ENCODE data around the gene CYTIP.

The CYTIP gene

DNA sequence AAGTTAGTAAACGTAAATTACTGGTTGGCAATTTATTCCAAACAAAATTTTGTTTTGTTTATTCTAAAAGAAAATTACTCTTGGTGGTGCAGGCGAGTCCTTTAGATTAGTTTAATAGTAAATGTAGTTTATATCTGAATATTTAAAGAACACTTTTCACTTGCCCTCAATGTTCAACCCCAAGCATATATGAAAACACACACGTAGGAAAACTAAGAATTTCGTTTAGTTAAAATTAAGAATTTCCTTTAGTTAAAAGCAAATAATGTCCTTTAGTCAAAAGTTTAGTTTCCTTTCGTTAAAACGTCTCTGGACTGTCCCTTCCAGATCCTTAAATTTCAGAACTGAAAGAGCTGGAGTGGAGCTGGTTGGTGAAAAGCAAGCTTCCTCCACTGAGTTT lies 19.1 kb upstream of the CYTIP start:
- no peak for DNase-seq (ENCODE audit: low spot score)

DNA sequence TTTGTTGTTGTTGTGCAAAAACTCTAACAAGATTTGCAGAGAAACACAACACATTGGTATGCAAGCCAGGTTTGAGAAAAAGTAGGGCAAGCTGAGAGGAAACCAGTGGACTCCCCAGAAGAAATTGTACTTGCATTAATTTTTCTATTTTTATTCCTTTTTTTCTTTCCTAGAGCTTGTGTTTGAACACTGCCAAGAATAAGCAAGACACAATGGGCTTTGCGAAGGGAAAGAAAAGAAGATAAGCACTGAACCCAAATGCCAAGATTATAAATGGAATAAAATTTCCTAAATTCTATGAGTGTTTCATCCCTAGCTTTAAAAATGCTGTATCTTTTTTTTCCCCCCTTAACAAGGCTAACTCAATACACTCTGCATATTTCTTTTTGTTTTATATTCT lies 17.0 kb upstream of the CYTIP start:
- DNase-seq (ENCODE audit: low spot score), result no peak

DNA sequence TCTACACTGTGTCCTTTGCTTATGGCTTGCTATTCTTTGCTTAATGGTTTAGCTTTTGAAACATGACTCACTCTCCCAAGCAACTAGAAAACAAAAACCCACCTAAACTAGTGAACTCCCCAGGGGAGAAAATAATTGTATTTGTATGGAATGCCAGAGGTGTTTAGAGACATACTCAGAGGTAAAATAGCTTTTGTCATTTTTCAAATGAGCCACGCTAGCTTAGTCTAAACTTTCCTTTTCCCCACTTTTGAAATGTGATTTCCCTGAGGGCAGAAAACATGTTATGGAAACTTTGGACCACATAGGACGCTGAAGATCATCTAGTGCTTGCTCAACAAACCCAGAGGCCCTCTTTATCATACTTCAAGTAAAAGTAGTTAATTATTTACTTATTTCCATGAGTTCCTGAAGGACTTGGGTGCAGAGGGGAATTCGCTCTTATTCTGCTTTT lies 16.5 kb upstream of the CYTIP start:
- no peak for DNase-seq (ENCODE audit: low spot score)

DNA sequence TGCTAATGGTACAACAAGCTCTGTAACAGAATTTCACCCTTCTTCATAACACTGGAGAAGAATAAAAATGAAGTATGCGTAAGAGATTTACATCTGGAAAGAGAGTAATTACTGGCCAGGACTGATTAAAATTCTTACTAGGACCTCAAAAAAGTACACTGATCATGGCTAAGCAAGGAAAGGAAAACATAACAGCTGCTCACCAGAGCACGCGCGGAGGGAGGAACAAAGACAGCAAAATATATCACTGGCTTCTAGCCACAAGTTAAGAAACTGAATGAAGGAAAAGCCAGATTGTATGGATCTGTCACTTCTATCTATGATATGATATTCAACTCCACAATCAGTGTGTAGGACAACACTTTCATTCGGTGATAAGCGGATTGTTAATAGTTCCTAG lies 15.6 kb upstream of the CYTIP start:
- no peak for DNase-seq (ENCODE audit: low spot score)

DNA sequence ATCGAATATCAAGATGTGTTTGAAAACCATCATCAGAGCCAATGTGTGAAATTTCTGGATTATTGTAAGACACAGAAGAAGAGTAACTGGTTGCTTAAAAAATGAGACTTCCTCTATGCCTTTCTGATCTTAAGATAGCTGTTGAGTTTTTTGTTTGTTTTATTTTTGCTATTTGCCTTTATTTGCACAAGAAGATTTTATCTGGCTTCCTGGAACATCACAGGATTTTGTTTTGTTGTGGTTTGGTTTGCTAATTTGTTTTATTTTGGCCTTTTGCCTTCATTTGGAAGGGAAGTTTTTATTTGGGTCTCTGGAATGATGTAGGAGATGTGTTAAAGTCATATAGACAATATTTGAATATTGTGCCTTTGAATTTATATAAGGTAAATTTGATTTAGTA lies 3.9 kb upstream of the CYTIP start:
- DNase-seq (ENCODE audit: low spot score), result no peak

DNA sequence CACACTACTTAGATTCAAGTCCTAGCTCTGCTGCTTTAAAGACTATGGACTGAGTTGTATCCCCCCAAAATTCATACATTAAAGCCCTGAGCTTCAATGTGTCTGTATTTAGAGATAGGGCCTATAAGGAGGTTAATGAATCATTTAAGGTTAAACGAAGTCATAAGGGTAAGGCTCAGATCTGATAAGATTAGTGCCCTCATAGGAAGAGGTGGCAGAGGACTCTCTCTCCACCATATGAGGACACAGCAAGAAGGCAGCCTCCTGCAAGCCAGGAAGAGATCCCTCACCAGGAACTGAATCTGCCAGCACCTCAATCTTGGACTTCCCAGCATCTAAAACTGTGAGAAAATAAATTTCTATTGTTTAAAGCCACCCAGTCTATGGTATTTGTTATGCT lies 3.1 kb upstream of the CYTIP start:
- DNase-seq (ENCODE audit: low spot score), result no peak

DNA sequence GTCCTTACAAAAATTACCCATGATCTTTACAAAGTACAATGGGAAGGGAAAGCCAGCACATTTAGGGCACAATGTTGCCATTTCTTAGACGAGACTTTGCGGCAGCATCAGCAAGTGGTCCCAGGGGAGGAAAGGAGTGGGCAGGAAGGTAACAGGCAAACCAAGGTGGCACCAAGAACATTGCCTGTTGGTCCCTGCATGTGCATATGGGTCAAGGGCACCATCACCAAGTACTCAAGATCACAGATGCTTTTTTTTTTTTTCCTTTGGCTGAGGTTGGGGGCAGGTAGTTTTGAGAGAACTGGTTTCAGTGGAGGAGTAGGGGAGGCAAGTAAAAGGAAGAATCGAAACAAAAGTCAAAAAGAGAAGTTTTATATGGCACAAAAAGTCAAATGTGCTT lies 752 bp upstream of the CYTIP start:
- no peak for DNase-seq (ENCODE audit: low spot score)

DNA sequence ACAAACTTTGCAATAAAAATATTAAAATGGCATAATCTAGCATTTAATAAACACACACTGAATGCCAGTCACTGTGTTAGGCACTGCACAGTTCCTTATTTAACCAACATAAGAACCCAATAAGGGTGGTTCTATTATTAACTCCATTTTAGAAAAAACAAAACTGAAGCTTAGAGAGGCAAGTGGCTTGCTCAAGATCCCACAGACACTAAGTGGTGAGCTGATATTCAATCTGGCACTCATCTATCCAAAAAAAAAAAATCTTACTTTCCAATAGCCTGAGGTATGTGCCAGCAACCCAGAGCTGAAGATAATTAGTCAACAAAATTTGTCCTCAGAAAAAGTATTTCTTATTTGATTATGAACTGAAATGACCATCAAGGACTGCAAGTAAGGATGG lies 799 bp downstream of the CYTIP start:
- no peak for DNase-seq (ENCODE audit: low spot score)

DNA sequence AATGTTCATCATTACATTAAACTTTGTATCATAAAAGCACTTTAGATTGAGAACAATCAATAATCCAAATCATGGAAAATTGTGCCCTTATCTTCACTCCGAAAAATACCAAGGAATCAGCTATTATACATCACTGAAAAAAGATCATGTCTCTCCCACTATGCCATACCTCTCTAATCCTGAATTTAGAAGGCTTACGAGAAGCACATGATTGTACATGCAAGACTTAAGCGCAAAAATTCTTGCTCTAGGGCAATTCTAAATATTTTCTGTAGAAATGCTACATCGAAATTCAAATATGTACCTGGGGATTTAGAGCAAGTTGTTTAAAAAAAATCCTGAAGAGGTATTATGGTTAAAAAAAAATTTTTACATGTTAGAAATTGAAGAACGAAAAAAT lies 1.3 kb downstream of the CYTIP start:
- DNase-seq (ENCODE audit: low spot score), result no peak

DNA sequence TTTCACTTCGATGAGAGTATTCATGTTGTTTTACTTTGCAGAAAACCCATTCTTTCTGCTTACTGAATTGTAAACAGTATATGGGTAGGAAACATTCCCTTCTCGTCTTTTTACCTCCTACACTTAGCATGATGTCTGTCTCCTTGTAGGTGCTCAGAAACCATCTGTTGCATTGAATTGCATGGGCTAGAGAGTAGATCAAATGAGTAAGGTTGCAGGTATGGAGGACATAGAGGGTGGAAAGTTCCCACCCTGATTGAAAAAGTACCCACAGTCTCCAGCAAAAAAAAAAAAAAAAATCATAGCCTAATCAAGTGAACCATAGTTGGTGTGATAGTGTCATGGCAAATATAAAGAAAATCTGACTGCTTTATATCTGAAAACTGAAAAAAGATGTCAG lies 1.7 kb downstream of the CYTIP start:
- no peak for DNase-seq (ENCODE audit: low spot score)

DNA sequence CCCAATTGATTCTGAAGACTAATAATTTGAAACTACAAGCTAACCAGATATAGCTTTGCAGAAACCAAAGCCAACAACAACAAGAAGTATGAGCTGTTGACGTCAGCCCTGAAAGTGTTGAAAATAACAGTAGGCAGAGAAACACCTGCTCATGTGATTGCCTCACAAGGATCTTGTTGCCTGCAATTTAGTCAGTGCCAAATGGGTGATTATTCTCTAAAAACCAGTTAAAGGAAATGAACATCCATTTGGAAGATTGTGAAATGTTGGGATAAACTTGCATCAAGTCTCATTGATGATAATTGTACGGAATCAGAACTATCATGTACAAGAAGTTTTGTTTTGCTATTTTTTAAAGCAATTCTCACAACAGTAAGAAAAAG lies 2.8 kb downstream of the CYTIP start:
- no peak for DNase-seq (ENCODE audit: low spot score)

DNA sequence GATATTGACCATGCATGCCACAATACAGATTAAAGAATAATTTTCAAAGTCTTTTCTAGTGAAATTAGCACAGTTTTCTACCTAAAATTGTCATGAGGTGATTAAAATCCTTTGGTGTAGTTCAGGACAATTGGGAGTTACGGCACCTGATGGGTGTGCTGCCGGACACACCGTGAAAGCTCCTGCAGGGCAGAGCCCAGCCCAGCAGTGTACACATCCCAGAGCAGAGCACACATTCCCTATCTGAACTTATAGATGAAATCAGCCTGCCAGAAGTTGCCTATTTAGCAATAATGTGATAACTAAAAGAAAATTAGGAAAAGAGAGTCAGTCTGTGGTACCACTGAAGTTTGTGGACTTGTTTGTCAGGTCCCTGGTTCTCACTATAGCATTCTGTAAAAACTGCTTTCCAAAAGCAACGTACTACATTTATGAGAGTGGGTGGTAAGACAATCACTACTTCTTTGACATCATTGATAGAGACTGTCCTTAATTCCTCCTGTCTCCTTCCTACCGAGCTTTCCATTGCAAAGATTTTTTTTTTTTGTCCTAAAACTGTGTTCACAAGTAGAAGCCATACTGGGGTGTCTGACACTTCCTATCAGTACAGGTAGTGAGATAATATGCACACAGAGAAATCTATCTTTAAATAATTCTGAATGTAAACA lies 3.4 kb downstream of the CYTIP start:
- DNase-seq (ENCODE audit: low spot score), result no peak

DNA sequence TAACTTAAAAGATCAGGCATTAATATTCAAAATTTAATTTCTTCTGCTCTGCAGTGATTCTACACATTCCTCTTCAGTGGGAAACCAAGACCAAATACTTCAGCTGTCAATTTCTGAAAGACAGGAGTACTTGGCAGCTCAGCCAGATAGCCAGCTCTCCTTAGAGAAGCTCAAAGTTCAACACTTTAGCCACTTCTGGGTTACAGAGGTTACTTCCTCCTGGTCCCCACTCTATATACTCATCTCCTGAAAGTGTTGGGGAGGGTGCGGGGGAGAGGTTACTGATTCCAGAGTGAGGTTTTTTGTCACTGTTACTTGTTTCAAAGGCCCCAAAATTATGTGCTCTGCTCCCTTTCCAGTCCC lies 4.1 kb downstream of the CYTIP start:
- no peak for DNase-seq (ENCODE audit: low spot score)

DNA sequence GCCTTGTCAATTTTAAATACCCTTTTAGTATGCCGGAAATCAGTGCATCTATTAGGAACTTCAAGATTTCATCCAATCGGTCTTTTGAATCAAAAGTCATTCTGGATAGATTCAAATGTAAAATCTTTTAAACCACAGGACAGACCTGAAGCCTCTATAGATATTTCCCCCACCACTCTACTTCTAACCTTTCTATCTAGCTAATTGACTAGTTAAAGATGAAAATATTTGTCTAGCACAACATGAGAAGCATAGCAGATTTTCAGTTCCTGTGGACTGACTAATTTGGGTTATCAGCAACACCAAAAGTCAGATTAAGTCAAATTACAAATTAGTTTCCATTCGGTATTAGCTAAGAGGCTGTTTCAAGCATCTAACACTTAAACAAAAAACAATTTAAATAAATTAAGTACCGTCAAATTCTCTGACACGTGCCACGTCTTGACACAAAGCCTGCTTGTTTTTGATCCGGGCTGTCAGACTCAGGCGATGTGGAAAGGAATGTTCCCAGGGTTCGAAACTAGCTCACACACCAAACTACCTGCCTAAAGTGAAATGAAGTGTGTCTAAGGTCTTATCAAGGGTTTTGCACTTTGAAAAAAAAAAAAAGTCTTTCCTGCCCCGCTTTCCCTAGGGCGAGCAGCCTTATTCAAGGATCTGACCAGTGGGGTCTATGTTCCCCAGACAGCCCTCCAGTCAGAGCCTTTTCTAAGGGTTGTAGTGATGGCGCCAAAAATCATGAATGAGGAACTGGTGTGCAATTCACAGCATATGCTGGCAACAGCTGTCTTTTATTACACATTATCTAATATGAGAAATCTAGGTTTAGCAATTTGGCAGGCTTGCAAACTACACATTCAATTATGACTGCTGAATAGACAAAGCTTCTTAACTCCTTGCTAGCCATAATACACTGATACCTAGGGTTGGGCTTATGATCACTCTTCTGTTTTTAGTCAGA lies 4.7 kb downstream of the CYTIP start:
- no peak for DNase-seq (ENCODE audit: low spot score)

DNA sequence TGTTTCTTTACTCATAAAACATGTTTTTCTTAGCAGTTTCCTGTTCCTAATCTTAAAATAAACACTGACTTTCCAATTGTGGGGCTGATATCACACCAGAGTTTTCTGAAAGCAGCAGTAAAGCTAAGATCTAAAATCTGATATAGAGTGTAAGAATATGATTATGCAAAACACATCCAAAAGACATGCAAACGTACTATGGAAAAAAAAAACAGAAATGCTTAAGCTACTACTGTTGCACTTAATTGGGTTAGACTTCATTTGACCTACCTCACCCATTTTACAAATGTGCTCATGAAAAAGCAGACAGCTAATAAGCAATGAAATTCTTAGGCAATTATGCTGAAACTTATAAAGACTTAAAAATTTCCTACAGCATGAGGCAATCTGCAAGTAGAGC lies 10.5 kb downstream of the CYTIP start:
- DNase-seq (ENCODE audit: low spot score), result no peak

DNA sequence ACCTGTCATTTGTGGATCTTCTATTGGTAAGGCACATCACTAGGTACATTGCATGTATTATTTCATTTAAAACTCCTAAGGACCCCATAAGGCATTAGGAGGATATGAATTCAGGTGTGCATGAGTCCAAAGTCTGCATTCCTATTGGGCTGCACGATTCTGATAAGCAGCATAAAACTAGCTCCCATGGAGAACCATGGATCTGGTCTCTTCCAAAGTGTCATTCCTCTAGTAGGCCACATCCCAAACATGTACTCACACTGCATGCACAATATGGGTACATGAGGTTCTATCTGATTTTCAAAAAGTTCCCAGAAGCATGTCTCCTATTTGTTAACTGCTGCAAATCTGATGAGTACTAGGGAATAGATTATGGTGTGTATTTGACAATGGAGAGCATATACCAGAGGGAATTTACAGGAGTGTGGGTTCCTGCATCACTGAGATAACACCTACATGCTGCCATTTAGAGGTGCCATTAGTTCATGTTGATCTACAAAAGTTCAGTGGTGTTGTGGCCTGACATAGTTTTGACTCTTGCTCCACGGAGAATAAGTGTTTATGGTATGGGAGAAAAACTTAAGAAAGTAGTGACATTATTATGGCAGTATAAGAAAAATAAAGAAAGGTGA lies 11.3 kb downstream of the CYTIP start:
- no peak for DNase-seq (ENCODE audit: low spot score)

DNA sequence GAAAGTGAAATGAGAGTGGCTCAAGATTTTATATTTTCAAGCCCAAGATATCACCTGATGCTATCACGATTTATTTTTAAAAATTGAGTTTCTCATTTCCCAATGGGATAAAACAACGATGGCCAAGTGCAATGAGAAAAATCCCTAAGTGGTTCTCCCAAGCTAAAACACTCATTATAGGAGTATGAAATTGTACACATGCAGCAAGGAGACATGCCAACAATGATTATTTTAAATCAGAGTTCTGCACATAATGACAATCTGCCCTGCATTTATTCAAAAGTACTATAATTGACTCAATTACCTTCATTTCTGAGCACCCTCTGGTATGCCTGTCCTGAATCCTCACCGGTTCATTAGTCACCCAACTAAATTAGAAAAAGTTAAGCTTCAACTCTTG lies 12.7 kb downstream of the CYTIP start:
- DNase-seq (ENCODE audit: low spot score), result no peak

DNA sequence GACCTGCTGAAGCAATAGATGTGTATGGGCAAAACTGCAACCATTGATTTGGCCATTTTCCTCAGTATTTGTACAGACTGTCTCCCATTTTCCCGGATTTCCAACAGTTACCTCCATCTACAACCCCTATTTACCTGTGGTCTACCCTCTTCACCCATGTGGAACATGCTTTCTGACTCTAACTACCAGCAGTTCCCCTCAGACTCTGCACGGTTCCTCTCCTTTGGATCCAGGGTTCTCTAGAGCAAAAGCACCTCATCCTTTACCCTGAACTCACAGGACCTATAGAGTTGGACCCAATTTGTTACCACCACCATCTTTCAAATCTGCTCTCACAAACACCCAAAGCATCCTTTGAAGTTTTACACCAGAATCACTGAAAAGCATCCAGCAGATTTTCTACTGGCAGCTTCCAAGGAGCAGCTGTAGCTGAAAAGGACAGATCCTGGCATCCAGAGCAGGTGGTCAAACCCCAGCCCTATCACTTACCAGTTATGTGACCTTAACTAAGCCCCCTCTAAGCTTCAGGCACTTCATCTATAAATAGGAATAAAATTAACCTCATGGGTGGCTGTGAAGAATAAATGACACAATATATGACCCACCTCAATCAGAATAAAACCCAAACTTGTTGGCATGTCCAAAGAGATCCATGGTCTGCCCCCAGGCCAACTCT lies 15.3 kb downstream of the CYTIP start:
- no peak for DNase-seq (ENCODE audit: low spot score)

DNA sequence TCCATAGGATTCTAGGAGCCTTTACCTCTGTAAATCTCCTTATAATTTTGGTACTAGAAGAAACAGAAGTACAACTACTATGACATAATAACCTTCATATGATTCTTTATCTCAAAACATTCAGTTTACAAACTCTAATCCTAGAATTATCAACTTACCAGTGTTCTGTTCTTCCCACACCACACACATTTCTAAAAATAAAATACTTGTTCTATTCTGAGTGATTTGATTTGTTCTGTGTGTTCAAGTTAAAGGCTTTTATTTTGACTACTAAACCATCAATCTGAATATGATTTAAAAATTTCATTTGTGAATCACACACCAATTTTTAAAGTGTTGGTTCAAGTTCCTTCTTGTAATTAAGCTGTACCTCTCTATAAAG lies 16.0 kb downstream of the CYTIP start:
- DNase-seq (ENCODE audit: low spot score), result no peak

DNA sequence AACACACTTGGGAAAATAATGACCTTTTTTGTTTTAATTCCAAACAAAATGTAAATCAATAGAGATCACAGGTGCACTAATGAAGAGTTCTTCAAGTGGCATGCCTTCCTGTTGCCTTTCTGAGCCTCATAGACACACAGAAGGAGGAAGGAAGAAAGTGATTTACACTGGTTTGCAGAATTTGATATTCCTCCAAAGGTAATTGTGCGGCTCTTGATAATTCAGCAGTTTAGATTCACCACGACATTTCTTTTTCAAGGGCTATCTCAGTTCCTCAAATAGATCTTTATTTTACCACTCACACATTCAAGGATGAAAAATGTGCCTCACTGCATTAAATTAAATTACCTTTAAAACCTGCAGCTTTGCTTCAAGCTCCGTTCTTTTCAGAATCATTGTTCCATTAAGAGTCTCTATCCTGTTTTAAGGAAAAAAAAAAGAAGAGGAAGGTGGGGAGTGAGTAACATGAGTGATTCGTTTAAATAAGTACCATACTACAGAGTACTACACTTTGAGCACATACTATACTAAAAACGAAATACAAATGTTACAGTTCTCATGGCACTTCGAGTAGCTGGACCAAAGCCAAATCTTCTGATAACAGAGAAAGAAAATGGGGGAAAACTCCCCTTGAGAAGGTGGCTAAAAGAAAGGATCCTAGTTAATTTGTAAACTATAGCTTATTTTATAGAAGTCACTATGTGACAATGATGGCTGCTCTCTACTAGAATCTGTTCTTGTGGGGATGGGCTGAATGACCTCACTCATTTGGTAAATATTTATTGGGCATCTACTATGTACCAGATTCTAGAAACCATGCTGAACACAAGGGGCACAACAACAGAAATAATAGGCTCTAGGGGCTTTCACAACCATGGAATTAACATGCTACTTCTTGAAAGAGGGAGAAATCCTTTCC lies 16.6 kb downstream of the CYTIP start:
- DNase-seq (ENCODE audit: low spot score), result no peak

DNA sequence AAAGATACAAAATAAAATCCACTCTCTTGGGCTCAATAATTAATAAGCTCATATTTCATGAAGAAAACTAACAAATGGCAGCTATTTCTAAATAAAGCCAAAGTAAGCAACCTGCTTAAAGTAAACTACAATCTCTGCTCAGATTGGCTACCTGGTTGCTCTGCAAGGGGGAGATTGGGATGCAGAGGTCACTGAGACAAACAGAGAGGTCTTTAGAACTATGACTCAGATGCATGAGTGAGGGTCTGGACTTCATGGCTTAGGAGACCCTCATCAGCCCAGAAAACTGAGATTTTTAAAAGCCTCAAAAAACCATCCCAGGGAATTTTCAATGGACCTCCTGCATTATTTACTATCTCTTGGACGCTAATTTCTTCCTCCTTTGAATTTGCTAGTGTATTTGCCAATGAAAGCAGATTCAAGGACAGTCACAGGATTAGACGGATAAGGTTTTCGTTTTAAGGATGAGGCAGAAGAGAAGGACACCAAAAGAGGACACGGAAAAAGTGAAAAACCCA lies 17.4 kb downstream of the CYTIP start:
- DNase-seq (ENCODE audit: low spot score), result no peak
